Smooth muscle cell of the pulmonary artery (primary cell): ENCODE measurements around the gene MNT. TPM values are rescaled to one million over a fixed set of nuclear protein-coding genes. Genes with fewer than 3 reads are reported as not detected.

Experiments used
- total RNA-seq: library from RNA; depleted of rRNA; stranded (reverse); fragments of >200 nt; gene quantifications from 2 replicates; pipeline ENCODE4 v1.2.3, GENCODE V29; 2014

The MNT gene
- total RNA-seq: 12.1 and 19.2 TPM in 2 replicates

DNA sequence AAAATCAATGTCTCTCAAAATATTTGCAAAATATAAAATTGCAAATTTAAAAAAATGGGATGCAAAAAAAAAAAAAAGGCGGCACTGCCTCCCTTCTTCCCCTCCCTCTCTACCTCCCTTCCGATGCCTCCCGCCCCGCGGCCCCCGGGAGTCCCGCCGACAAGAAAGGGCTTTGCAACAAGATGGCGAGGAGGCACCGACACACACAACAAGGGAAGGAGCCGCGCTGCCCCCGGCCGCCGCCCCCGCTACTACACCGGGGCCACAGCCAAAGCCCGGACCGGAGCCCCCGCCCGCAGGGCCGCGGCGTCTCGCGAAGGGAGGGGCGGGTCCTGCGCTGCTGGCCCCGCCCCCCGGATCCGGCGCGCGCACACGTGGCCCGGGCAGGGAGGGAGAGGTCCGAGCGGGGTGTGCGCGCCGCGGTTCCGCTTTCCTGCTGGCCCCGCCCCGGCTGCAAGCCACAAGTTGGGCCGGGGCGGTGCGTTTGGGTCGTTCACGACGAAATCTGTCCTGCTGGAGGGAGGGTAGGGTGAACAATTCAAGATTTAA is at the start of gene MNT:
Gene MNT (minus strand): TSS at position 184 of the 549 bp plus-strand sequence. CDS start 348 bp downstream, outside the sequence.

GRCh38 chr17:2336852-2337543 is 63.9 kb downstream of the MNT start, which contains the start of gene SGSM2:
Gene SGSM2 (plus strand): TSS chr17:2337501. CDS start chr17:2337689, 188 bp downstream.

DNA sequence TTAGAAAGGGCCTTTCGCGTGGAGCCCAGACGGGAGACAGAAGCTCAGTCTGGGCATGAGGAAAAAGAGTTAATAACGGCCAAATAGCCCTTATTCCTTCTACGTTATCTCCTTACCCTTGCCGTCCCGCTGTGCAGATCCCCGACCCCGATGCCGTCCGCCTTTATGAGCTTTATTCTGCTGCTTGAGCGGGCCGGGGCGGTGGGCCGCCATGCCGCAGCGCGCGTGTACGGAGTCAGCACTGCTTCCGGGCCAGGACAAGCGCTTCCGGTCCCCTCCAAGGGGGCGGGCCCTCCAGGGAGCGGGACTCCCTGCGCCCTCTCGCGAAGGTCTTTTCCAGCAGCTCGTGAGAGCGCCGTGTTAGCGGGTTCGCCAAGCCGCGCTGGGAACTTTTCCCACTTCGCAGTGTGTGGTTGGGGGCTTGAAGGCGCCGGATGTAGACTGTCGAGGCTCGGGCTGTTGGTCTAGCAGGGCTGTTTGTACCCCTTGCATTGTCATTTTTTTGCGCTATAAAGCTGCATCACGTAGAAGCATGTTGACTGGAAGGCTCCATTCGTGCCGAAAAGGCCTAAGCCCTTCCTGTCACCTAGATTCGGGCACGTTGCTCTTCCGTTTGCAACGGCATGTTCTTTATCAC is 64.5 kb downstream of the MNT start, which contains the start of gene TSR1:
Gene TSR1 (minus strand): TSS at position 243 of the 637 bp plus-strand sequence. CDS start 30 bp downstream, at position 213.

Other genes with a start within 250 kb of the MNT start
- gene SMG6, start 97.3 kb downstream of the MNT start, total RNA-seq: 65.5 and 69.5 TPM in 2 replicates
- gene SRR, start 97.1 kb downstream of the MNT start, total RNA-seq: 12.9 and 19.5 TPM in 2 replicates
- gene TSR1, start 64.6 kb downstream of the MNT start, total RNA-seq: 52.3 and 70.3 TPM in 2 replicates
- gene SGSM2, start 63.6 kb downstream of the MNT start, total RNA-seq: 41.6 and 50.0 TPM in 2 replicates
- 14.7 and 14.9 TPM in 2 replicates for gene METTL16, start 110.8 kb upstream of the MNT start, total RNA-seq
- gene PAFAH1B1, start 192.6 kb upstream of the MNT start, total RNA-seq: 132 and 144 TPM in 2 replicates